Adrenal gland (tissue), 5 donors: Measurements from ENCODE around the gene GRAPL.
"Not testable (repeated sequence)": the region's sequence is repeated elsewhere in the genome, so short reads cannot be mapped to it uniquely, and the experiment has no call there.

Experiments used
- CTCF ChIP-seq, 6 experiments: fragments of 450-650 bp in 4 of 6; fragments of 200-600 bp in 2 of 6; sonication (generic) in 1 of 6; IDR thresholded peaks; 1 replicate in 5 of 6; 2 replicates in 1 of 6; pipeline versions ENCODE4 v1.5.1 to v1.8.0; 2016 to 2021; ENCODE audit warnings: antibody characterized with exemption in 6 of 6, mild to moderate bottlenecking in 2 of 6, moderate library complexity in 1 of 6
- POLR2A ChIP-seq, 2 donors: fragments of 450-650 bp; IDR thresholded peaks; one replicate each; pipeline ENCODE4 v1.6.1; 2017; ENCODE audit warnings: antibody characterized with exemption in 2 of 2, mild to moderate bottlenecking in 2 of 2, moderate library complexity in 1 of 2
- donor health status: DM: no; HTN: no; CAD: no.

- TF ChIP-seq CTCF, POLR2A (IDR thresholded peaks at IDR 0.05): not testable (repeated sequence)
Observed at GRCh38 chr17:19088804-19089685, 38.3 kb upstream of the GRAPL start.
